HCT116 (cell line): ENCODE measurements around the gene PLGRKT. TPM values are rescaled to one million over a fixed set of nuclear protein-coding genes. Genes with fewer than 3 reads are reported as not detected.
A peak's percentile ranks its signal among the peaks of the same experiment; 100 is the strongest.

ENCODE experiments used
- ATAC-seq: fragments of 200-7000 bp; cut with Tn5 transposase; 2 replicates; pipeline ENCODE4 v1.9.1; 2020; ENCODE audit warnings: mild to moderate bottlenecking, moderate library complexity
- BruUV-seq: library from RNA; stranded (reverse); fragments of 400-500 nt; replicated peaks from 2 replicates; lab custom pipeline; 2021; lab: Mats Ljungman, UMichigan
- CTCF ChIA-PET: fragments of 300-600 bp; sonication (Branson Sonifier 250); formaldehyde crosslinking; loops from one replicate; lab custom pipeline; 2021; ENCODE audit warnings: antibody characterized with exemption; lab: Charles Lee
- POLR2A ChIA-PET: fragments of 300-600, 350-600 bp; sonication (Branson Sonifier 250); formaldehyde crosslinking; loops from one replicate; lab custom pipeline; 2021; ENCODE audit warnings: antibody characterized with exemption; lab: Charles Lee
- RAD21 ChIA-PET, 2 experiments: fragments of 300-600 bp; sonication (Branson Sonifier 250); formaldehyde crosslinking; loops; one replicate each; lab custom pipeline; 2023; ENCODE audit warnings: low total read pairs in 2 of 2; ENCODE audit not compliant: uncharacterized antibody in 2 of 2, unreplicated experiment in 2 of 2, low non-redundant PET in 1 of 2; lab: Charles Lee
- DNase-seq: peaks from one replicate; pipeline ENCODE4 v3.0.0-alpha.2; 2010; ENCODE audit warnings: low read depth, low spot score
- H2AFZ ChIP-seq: fragments of 200-600 bp; shearing (Covaris generic), sonication (generic); 2 replicates; pipeline ENCODE4 v1.6.1; 2017; ENCODE audit warnings: low read depth, mixed run types, mixed read lengths, antibody characterized with exemption, low read length; ENCODE audit not compliant: poor library complexity, severe bottlenecking
- H3K27ac ChIP-seq: 2 replicates; pipeline ENCODE4 v1.5.1; 2012; ENCODE audit warnings: low read depth, low read length
- H3K27me3 ChIP-seq: fragments of 200-600 bp; sonication (generic); 2 replicates; pipeline ENCODE4 v1.6.1; 2016; ENCODE audit warnings: mixed run types, low read length, mixed read lengths; ENCODE audit not compliant: insufficient read depth
- H3K36me3 ChIP-seq, 2 experiments: fragments of 200-500 bp in 1 of 2; fragments of 200-600 bp in 1 of 2; sonication (Bioruptor generic) in 1 of 2; sonication (generic) in 1 of 2; 2 replicates each; pipeline versions ENCODE4 v1.5.1 to v1.6.1; 2014 to 2016; ENCODE audit warnings: low read length in 2 of 2, inconsistent platforms in 1 of 2, mixed read lengths in 1 of 2, mixed run types in 1 of 2; ENCODE audit not compliant: insufficient read depth in 2 of 2, control insufficient read depth in 1 of 2
- H3K4me1 ChIP-seq, 2 experiments: fragments of 200-600 bp in 1 of 2; sonication (generic) in 1 of 2; 2 replicates each; pipeline versions ENCODE4 v1.5.1 to v1.6.1; 2012 to 2017; ENCODE audit warnings: low read length in 2 of 2, inconsistent platforms in 1 of 2, mild to moderate bottlenecking in 1 of 2, mixed read lengths in 1 of 2, mixed run types in 1 of 2, moderate library complexity in 1 of 2; ENCODE audit not compliant: insufficient read depth in 2 of 2, control insufficient read depth in 1 of 2
- H3K4me2 ChIP-seq: fragments of 200-600 bp; sonication (generic); 2 replicates; pipeline ENCODE4 v1.6.1; 2017; ENCODE audit warnings: mixed run types, low read length, mixed read lengths
- H3K4me3 ChIP-seq, 2 experiments: fragments of 200-600 bp in 1 of 2; sonication (generic) in 1 of 2; replicated peaks in 1 of 2; 2 replicates each; pipeline ENCODE4 v1.5.1; 2011 to 2016; ENCODE audit warnings: low read length in 2 of 2, control low read depth in 1 of 2, low read depth in 1 of 2, mild to moderate bottlenecking in 1 of 2, mixed read lengths in 1 of 2, mixed run types in 1 of 2
- H3K79me2 ChIP-seq: fragments of 200-600 bp; sonication (generic); 2 replicates; pipeline ENCODE4 v1.6.1; 2017; ENCODE audit warnings: mild to moderate bottlenecking, mixed run types, low read length, moderate library complexity, mixed read lengths; ENCODE audit not compliant: insufficient read depth
- H3K9ac ChIP-seq: fragments of 200-600 bp; sonication (generic); 2 replicates; pipeline ENCODE4 v1.6.1; 2016; ENCODE audit warnings: low read length, mixed read lengths
- H3K9me2 ChIP-seq: fragments of 200-600 bp; sonication (generic), shearing (Covaris generic); 2 replicates; pipeline ENCODE4 v1.6.1; 2017; ENCODE audit warnings: mixed run types, mild to moderate bottlenecking, moderate library complexity; ENCODE audit not compliant: insufficient read depth
- H3K9me3 ChIP-seq, 2 experiments: fragments of 200-500 bp in 1 of 2; fragments of 200-600 bp in 1 of 2; sonication (Bioruptor generic) in 1 of 2; sonication (generic) in 1 of 2; 2 replicates each; pipeline ENCODE4 v1.6.1; 2014 to 2017; ENCODE audit warnings: low read length in 2 of 2, mixed read lengths in 2 of 2, inconsistent platforms in 1 of 2, low read depth in 1 of 2, mild to moderate bottlenecking in 1 of 2, mixed run types in 1 of 2, moderate library complexity in 1 of 2; ENCODE audit not compliant: control insufficient read depth in 1 of 2, insufficient read depth in 1 of 2
- H4K20me1 ChIP-seq: fragments of 200-600 bp; sonication (generic), shearing (Covaris generic); 2 replicates; pipeline ENCODE4 v1.6.1; 2017; ENCODE audit warnings: mixed run types, mild to moderate bottlenecking, moderate library complexity; ENCODE audit not compliant: insufficient read depth
- EGR1 ChIP-seq: IDR thresholded peaks from 2 replicates; pipeline ENCODE4 v1.6.1; 2012; ENCODE audit warnings: low read depth
- EZH2 ChIP-seq: fragments of 200-600 bp; sonication (generic); IDR thresholded peaks from 2 replicates; pipeline ENCODE4 v1.6.1; 2017; ENCODE audit warnings: antibody characterized with exemption, mixed run types
- TCF7L2 ChIP-seq: IDR thresholded peaks from 2 replicates; pipeline ENCODE4 v1.7.0; 2011; ENCODE audit warnings: borderline replicate concordance, inconsistent platforms; ENCODE audit not compliant: insufficient read depth, insufficient read length; ENCODE audit errors: extremely low read depth
- intact Hi-C: fragments of 100-400 bp; cut with micrococcal nuclease; formaldehyde crosslinking; loops from 2 replicates; pipeline ENCODE4 v1.10.0; 2022
- total RNA-seq: library from RNA; stranded (reverse); gene quantifications from one replicate; pipeline ENCODE4 v1.2.1, GENCODE V29; 2021; ENCODE audit not compliant: unreplicated experiment
- TF ChIP-seq, protein P1 (sequence below): IDR thresholded peaks from 2 replicates; pipeline ENCODE4 v1.6.1; 2012; ENCODE audit warnings: low read depth

The PLGRKT gene
- total RNA-seq, 1 experiment from 2014 or later: 23.8 TPM

DNA sequence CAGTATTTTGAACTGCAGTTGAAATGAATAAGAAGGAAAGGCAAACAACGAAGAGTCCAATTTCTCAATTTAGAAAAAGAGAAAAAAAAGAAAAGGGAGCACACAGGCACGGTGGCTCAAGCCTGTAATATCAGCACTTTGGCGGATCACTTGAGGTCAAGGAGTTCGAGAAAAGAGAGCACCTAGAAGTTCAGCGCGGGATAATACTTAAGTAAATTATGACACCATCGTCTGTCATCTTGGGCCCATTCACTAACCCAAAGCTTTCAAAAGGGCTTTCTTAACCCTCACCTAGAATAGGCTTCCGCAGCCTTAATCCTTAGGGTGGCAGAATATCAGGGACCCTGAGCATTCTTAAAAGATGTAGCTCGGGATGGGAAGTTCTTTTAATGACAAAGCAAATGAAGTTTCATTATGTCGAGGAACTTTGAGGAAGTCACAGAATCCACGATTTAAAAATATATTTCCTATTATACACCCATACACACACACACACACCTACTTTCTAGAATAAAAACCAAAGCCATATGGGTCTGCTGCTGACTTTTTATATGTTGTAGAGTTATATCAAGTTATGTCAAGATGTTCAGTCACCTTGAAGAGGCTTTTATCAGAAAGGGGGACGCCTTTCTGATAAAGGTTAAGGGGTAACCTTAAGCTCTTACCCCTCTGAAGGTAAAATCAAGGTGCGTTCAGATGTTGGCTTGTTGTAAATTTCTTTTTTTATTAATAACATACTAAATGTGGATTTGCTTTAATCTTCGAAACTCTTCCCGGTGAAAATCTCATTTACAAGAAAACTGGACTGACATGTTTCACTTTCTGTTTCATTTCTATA lies 12.0 kb upstream of the PLGRKT start:
- BruUV-seq: no TSS peak
- Histone ChIP-seq H3K4me1 (peaks cover 7 to 32% of the 10 kb centered on the region in 2 experiments), H3K4me2 (peak overlapping the region; percentile 81), H3K9me3 (no peaks in the 10 kb centered on the region), H3K27ac (no peak overlapping the region), H3K4me3 (peak overlapping the region; percentile 51 to 65), H2AFZ (peak overlapping the region; percentile 93), H3K9me2 (no peaks in the 10 kb centered on the region), H3K9ac (peak overlapping the region; percentile 51), H4K20me1 (no peaks in the 10 kb centered on the region), H3K79me2 (no peaks in the 10 kb centered on the region), H3K36me3 (no peaks in the 10 kb centered on the region), H3K27me3 (no peaks in the 10 kb centered on the region)
- intact Hi-C loops: loop anchor here (5.0 to 10.0 kb wide), 4 partner anchors 63 to 845 kb away; partner anchors contain the start of gene PDCD1LG2
- peak; percentile 2 for ATAC-seq
- POLR2A ChIA-PET: interaction anchor here (0.6 to 2.0 kb wide), 7 partner anchors 7 to 179 kb away, joined by 3 to 7 read pairs (median 4); partner anchors contain the start of genes PLGRKT and RIC1
- no peak for DNase-seq
- TF ChIP-seq, protein P1, sequence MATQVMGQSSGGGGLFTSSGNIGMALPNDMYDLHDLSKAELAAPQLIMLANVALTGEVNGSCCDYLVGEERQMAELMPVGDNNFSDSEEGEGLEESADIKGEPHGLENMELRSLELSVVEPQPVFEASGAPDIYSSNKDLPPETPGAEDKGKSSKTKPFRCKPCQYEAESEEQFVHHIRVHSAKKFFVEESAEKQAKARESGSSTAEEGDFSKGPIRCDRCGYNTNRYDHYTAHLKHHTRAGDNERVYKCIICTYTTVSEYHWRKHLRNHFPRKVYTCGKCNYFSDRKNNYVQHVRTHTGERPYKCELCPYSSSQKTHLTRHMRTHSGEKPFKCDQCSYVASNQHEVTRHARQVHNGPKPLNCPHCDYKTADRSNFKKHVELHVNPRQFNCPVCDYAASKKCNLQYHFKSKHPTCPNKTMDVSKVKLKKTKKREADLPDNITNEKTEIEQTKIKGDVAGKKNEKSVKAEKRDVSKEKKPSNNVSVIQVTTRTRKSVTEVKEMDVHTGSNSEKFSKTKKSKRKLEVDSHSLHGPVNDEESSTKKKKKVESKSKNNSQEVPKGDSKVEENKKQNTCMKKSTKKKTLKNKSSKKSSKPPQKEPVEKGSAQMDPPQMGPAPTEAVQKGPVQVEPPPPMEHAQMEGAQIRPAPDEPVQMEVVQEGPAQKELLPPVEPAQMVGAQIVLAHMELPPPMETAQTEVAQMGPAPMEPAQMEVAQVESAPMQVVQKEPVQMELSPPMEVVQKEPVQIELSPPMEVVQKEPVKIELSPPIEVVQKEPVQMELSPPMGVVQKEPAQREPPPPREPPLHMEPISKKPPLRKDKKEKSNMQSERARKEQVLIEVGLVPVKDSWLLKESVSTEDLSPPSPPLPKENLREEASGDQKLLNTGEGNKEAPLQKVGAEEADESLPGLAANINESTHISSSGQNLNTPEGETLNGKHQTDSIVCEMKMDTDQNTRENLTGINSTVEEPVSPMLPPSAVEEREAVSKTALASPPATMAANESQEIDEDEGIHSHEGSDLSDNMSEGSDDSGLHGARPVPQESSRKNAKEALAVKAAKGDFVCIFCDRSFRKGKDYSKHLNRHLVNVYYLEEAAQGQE: no peak
- TF ChIP-seq TCF7L2: no peak
- no peak for TF ChIP-seq EGR1
- no peak for TF ChIP-seq EZH2
- CTCF ChIA-PET: interaction anchor here (0.7 to 1.6 kb wide), 12 partner anchors 8 to 263 kb away, joined by 3 to 9 read pairs (median 5); no protein-coding TSS in a partner anchor
- RAD21 ChIA-PET: interaction anchor here in 1 of 2 experiments (1.1 kb wide), 1 partner anchor 151 kb away, joined by 4 read pairs; no protein-coding TSS in a partner anchor
